GOT3 (cell line): ENCODE results near the gene DAAM1.

Experiments
- DNase-seq: peaks from one replicate; lab custom pipeline; 2025; ENCODE audit warnings: mixed read lengths; lab: John Stamatoyannopoulos, UW

The DAAM1 gene

GRCh38 chr14:59221568-59221967 lies 33.1 kb downstream of the DAAM1 start:
- no peak for DNase-seq

GRCh38 chr14:59224341-59224740 lies 35.9 kb downstream of the DAAM1 start:
- no peak for DNase-seq

- DNase-seq: no peak
These were observed 36.8 kb downstream of the DAAM1 start for GRCh38 chr14:59225281-59225680.

- no peak for DNase-seq
These were observed 40.0 kb downstream of the DAAM1 start for GRCh38 chr14:59228421-59228820.

GRCh38 chr14:59229653-59230406 lies 41.4 kb downstream of the DAAM1 start:
- DNase-seq: no peak

GRCh38 chr14:59236195-59236594 lies 47.7 kb downstream of the DAAM1 start:
- DNase-seq: no peak

GRCh38 chr14:59238216-59238615 lies 49.7 kb downstream of the DAAM1 start:
- no peak for DNase-seq

- no peak for DNase-seq
These were observed 50.6 kb downstream of the DAAM1 start for GRCh38 chr14:59239022-59239421.

- no peak for DNase-seq
These were observed 51.9 kb downstream of the DAAM1 start for GRCh38 chr14:59240356-59240755.

- no peak for DNase-seq
These were observed 52.7 kb downstream of the DAAM1 start for GRCh38 chr14:59241121-59241520.

GRCh38 chr14:59243174-59243573 lies 54.7 kb downstream of the DAAM1 start:
- no peak for DNase-seq

- no peak for DNase-seq
These were observed 56.1 kb downstream of the DAAM1 start for GRCh38 chr14:59244581-59244980.

- DNase-seq: no peak
These were observed 57.4 kb downstream of the DAAM1 start for GRCh38 chr14:59245809-59246295.

GRCh38 chr14:59246566-59246965 lies 58.1 kb downstream of the DAAM1 start:
- no peak for DNase-seq

- DNase-seq: no peak
These were observed 59.5 kb downstream of the DAAM1 start for GRCh38 chr14:59247801-59248584.

- DNase-seq: no peak
These were observed 60.6 kb downstream of the DAAM1 start for GRCh38 chr14:59249029-59249428.

GRCh38 chr14:59251811-59252771 lies 63.6 kb downstream of the DAAM1 start:
- no peak for DNase-seq

GRCh38 chr14:59252772-59253500 lies 64.5 kb downstream of the DAAM1 start:
- DNase-seq: no peak

- no peak for DNase-seq
These were observed 65.1 kb downstream of the DAAM1 start for GRCh38 chr14:59253527-59253926.

- no peak for DNase-seq
These were observed 65.9 kb downstream of the DAAM1 start for GRCh38 chr14:59254146-59254910.
